HEK293 (cell line): Measurements from ENCODE around the gene SCLT1.

Experiments
- CTCF ChIA-PET: fragments of 350-600 bp; formaldehyde crosslinking; extraction: SDS; loops from one replicate; lab custom pipeline; 2021; ENCODE audit warnings: antibody characterized with exemption; lab: Yijun Ruan, JAX
- POLR2A ChIA-PET: fragments of 300-600 bp; formaldehyde crosslinking; extraction: SDS; loops from one replicate; lab custom pipeline; 2020; ENCODE audit warnings: antibody characterized with exemption, inconsistent platforms; lab: Yijun Ruan, JAX
- H3K27ac ChIP-seq: fragments of 200-500 bp; sonication (Bioruptor generic); 2 replicates; pipeline ENCODE4 v1.5.1; 2014; ENCODE audit warnings: low read depth, low read length, control low read depth, inconsistent platforms; ENCODE audit errors: extremely low read depth
- H3K36me3 ChIP-seq, 2 experiments: fragments of 200-500 bp in 1 of 2; sonication (Bioruptor generic) in 1 of 2; 1 replicate in 1 of 2; 2 replicates in 1 of 2; pipeline ENCODE4 v1.5.1; 2014 to 2017; ENCODE audit warnings: inconsistent platforms in 2 of 2, low read length in 2 of 2; ENCODE audit not compliant: control insufficient read depth in 2 of 2, insufficient read depth in 1 of 2
- H3K4me1 ChIP-seq: fragments of 200-500 bp; sonication (Bioruptor generic); 2 replicates; pipeline ENCODE4 v1.5.1; 2014; ENCODE audit warnings: mild to moderate bottlenecking, low read length, inconsistent platforms; ENCODE audit not compliant: control insufficient read depth, insufficient read depth
- H3K4me3 ChIP-seq: 2 replicates; pipeline ENCODE4 v1.5.1; 2011; ENCODE audit warnings: low read depth, mild to moderate bottlenecking, control low read depth, low read length, moderate library complexity
- H3K9me3 ChIP-seq: fragments of 200-500 bp; sonication (Bioruptor generic); 2 replicates; pipeline ENCODE4 v1.5.1; 2014; ENCODE audit warnings: low read depth, low read length, inconsistent platforms; ENCODE audit not compliant: control insufficient read depth, insufficient read depth
- GLIS2 ChIP-seq: fragments of 450-650 bp; formaldehyde crosslinking; IDR thresholded peaks from 2 replicates; pipeline ENCODE4 v1.5.1; 2016; ENCODE audit warnings: missing biosample characterization, missing genetic modification characterization
- HOXD13 ChIP-seq: sonication (generic); formaldehyde crosslinking; IDR thresholded peaks from 2 replicates; pipeline ENCODE4 v1.8.0; 2022; ENCODE audit warnings: missing genetic modification reagents, borderline replicate concordance
- MYNN ChIP-seq: fragments of 450-650 bp; formaldehyde crosslinking; IDR thresholded peaks from 2 replicates; pipeline ENCODE4 v1.5.1; 2016; ENCODE audit warnings: missing biosample characterization, missing genetic modification characterization, borderline replicate concordance
- OVOL3 ChIP-seq: fragments of 450-650 bp; formaldehyde crosslinking; IDR thresholded peaks from 2 replicates; pipeline ENCODE4 v1.5.1; 2016; ENCODE audit warnings: missing biosample characterization, missing genetic modification characterization
- RBAK ChIP-seq: fragments of 450-650 bp; formaldehyde crosslinking; IDR thresholded peaks from 2 replicates; pipeline ENCODE4 v1.5.1; 2016; ENCODE audit warnings: missing biosample characterization, missing genetic modification characterization
- ZBTB48 ChIP-seq: fragments of 450-650 bp; formaldehyde crosslinking; IDR thresholded peaks from 2 replicates; pipeline ENCODE4 v1.5.1; 2016; ENCODE audit warnings: missing biosample characterization, missing genetic modification characterization
- ZFHX2 ChIP-seq: fragments of 450-650 bp; formaldehyde crosslinking; conservative IDR thresholded peaks from 2 replicates; pipeline ENCODE4 v1.5.1; 2016; ENCODE audit warnings: missing biosample characterization, missing genetic modification characterization
- ZFP69B ChIP-seq: fragments of 450-650 bp; formaldehyde crosslinking; IDR thresholded peaks from 2 replicates; pipeline ENCODE4 v1.5.1; 2016; ENCODE audit warnings: missing biosample characterization, missing genetic modification characterization
- ZNF146 ChIP-seq: fragments of 450-650 bp; formaldehyde crosslinking; IDR thresholded peaks from 2 replicates; pipeline ENCODE4 v1.5.1; 2016; ENCODE audit warnings: missing biosample characterization, missing genetic modification characterization
- ZNF157 ChIP-seq: fragments of 450-650 bp; formaldehyde crosslinking; IDR thresholded peaks from 2 replicates; pipeline ENCODE4 v1.5.1; 2016; ENCODE audit warnings: missing biosample characterization, missing genetic modification characterization
- ZNF214 ChIP-seq: fragments of 450-650 bp; formaldehyde crosslinking; IDR thresholded peaks from 2 replicates; pipeline ENCODE4 v1.5.1; 2017; ENCODE audit warnings: missing biosample characterization, mild to moderate bottlenecking, missing genetic modification characterization, borderline replicate concordance
- ZNF24 ChIP-seq: fragments of 450-650 bp; formaldehyde crosslinking; IDR thresholded peaks from 2 replicates; pipeline ENCODE4 v1.5.1; 2016; ENCODE audit warnings: missing biosample characterization, missing genetic modification characterization
- ZNF248 ChIP-seq: fragments of 450-650 bp; formaldehyde crosslinking; IDR thresholded peaks from 2 replicates; pipeline ENCODE4 v1.5.1; 2017; ENCODE audit warnings: missing biosample characterization, missing genetic modification characterization
- ZNF423 ChIP-seq: fragments of 450-650 bp; formaldehyde crosslinking; IDR thresholded peaks from 2 replicates; pipeline ENCODE4 v1.5.1; 2016; ENCODE audit warnings: missing biosample characterization, missing genetic modification characterization
- ZNF473 ChIP-seq: fragments of 450-650 bp; formaldehyde crosslinking; IDR thresholded peaks from 2 replicates; pipeline ENCODE4 v1.5.1; 2017; ENCODE audit warnings: missing biosample characterization, missing genetic modification characterization
- ZNF624 ChIP-seq: fragments of 450-650 bp; formaldehyde crosslinking; IDR thresholded peaks from 2 replicates; pipeline ENCODE4 v1.5.1; 2017; ENCODE audit warnings: missing biosample characterization, missing genetic modification characterization
- ZNF677 ChIP-seq: fragments of 450-650 bp; IDR thresholded peaks from 2 replicates; pipeline ENCODE4 v1.5.0; 2018; ENCODE audit warnings: missing biosample characterization, mild to moderate bottlenecking, missing genetic modification characterization, moderate library complexity
- ZNF701 ChIP-seq: fragments of 450-650 bp; formaldehyde crosslinking; IDR thresholded peaks from 2 replicates; pipeline ENCODE4 v1.5.1; 2016; ENCODE audit warnings: missing biosample characterization, missing genetic modification characterization
- TF ChIP-seq, protein P1 (sequence below): fragments of 450-650 bp; formaldehyde crosslinking; IDR thresholded peaks from 2 replicates; pipeline ENCODE4 v1.5.0; 2017; ENCODE audit warnings: missing biosample characterization, missing genetic modification characterization, borderline replicate concordance
- TF ChIP-seq, protein P2 (sequence below): fragments of 450-650 bp; formaldehyde crosslinking; IDR thresholded peaks from 2 replicates; pipeline ENCODE4 v1.5.1; 2016; ENCODE audit warnings: missing biosample characterization, missing genetic modification characterization, low read depth
- TF ChIP-seq, protein P3 (sequence below): fragments of 450-650 bp; formaldehyde crosslinking; IDR thresholded peaks from 2 replicates; pipeline ENCODE4 v1.5.1; 2016; ENCODE audit warnings: missing biosample characterization, missing genetic modification characterization

Gene SCLT1

DNA sequence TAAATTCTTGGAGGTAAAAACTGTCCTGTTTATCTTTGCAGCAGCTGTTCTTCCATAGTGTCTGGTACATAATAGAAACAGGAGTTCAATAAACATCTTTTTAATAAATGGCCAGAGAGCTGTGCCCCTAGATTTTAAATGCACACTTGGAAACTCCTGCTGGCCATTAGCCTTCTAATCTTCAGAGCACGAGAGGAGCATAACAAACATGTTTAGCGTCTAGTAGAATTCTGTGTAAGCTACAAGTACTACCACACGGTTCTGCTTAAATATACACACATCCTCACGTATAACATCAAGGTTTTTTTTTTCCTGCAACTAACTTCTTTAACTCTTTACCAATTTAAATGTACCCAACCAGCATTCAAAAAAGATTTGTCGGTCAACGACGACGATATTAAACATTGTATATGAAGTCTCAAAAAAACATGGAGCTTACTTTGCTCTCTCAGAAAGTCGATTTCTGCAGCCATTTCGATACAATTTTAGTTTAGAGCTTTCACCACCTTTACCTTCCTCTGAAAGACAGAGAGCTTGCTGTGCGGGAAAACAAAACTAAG is 628 bp downstream of the SCLT1 start:
- TF ChIP-seq ZNF677 (tag by site-specific recombination) (no peak), ZNF157 (tag by site-specific recombination) (no peak), RBAK (tag by site-specific recombination) (no peak), ZNF701 (no peak), ZFP69B (no peak), ZNF473 (tag by site-specific recombination) (no peak)
- TF ChIP-seq, protein P1, sequence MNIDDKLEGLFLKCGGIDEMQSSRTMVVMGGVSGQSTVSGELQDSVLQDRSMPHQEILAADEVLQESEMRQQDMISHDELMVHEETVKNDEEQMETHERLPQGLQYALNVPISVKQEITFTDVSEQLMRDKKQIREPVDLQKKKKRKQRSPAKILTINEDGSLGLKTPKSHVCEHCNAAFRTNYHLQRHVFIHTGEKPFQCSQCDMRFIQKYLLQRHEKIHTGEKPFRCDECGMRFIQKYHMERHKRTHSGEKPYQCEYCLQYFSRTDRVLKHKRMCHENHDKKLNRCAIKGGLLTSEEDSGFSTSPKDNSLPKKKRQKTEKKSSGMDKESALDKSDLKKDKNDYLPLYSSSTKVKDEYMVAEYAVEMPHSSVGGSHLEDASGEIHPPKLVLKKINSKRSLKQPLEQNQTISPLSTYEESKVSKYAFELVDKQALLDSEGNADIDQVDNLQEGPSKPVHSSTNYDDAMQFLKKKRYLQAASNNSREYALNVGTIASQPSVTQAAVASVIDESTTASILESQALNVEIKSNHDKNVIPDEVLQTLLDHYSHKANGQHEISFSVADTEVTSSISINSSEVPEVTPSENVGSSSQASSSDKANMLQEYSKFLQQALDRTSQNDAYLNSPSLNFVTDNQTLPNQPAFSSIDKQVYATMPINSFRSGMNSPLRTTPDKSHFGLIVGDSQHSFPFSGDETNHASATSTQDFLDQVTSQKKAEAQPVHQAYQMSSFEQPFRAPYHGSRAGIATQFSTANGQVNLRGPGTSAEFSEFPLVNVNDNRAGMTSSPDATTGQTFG: no peak
- peak overlapping the region; percentile 88 for H3K4me3 ChIP-seq
- CTCF ChIA-PET: interaction anchor here (0.7 kb wide), 1 partner anchor 596 kb away, joined by 3 read pairs; no protein-coding TSS in a partner anchor
- peak overlapping the region; percentile 89 for H3K27ac ChIP-seq
- H3K36me3 ChIP-seq: no peaks in the 10 kb centered on the region
- no peaks in the 10 kb centered on the region for H3K4me1 ChIP-seq
- H3K9me3 ChIP-seq: no peaks in the 10 kb centered on the region
- POLR2A ChIA-PET: interaction anchor here (1.4 kb wide), 1 partner anchor 281 kb away, joined by 4 read pairs; no protein-coding TSS in a partner anchor

DNA sequence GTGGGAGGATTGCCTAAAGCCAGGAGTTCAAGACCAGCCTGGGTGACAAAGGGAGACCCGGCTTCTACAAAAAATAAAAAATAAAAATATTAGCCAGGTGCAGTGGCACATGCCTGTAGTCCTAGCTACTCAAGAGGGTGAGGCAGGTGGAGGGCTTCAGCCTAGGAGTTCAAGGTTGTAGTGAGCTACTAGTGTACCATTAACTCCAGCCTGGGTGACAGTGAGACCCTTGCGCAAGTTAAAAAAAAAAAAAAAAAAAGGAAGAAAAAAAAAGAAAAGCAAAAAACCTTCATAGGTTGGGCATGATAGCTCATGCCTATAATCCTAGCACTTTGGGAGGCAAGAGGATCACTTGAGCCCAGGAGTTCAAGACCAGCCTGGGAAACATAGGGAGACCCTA is 5.8 kb downstream of the SCLT1 start:
- CTCF ChIA-PET: no interaction called here
- H3K27ac ChIP-seq: no peak overlapping the region
- no peak overlapping the region for H3K4me3 ChIP-seq
- peaks cover 0 to 3% of the 10 kb centered on the region in 2 experiments; a peak in 1 of 3 replicates for H3K36me3 ChIP-seq
- TF ChIP-seq MYNN (no peak), ZNF214 (tag by site-specific recombination) (no peak), ZNF423 (tag by site-specific recombination) (no peak)
- TF ChIP-seq, protein P2, sequence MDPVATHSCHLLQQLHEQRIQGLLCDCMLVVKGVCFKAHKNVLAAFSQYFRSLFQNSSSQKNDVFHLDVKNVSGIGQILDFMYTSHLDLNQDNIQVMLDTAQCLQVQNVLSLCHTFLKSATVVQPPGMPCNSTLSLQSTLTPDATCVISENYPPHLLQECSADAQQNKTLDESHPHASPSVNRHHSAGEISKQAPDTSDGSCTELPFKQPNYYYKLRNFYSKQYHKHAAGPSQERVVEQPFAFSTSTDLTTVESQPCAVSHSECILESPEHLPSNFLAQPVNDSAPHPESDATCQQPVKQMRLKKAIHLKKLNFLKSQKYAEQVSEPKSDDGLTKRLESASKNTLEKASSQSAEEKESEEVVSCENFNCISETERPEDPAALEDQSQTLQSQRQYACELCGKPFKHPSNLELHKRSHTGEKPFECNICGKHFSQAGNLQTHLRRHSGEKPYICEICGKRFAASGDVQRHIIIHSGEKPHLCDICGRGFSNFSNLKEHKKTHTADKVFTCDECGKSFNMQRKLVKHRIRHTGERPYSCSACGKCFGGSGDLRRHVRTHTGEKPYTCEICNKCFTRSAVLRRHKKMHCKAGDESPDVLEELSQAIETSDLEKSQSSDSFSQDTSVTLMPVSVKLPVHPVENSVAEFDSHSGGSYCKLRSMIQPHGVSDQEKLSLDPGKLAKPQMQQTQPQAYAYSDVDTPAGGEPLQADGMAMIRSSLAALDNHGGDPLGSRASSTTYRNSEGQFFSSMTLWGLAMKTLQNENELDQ (tag by site-specific recombination): no peak
- TF ChIP-seq, protein P3, sequence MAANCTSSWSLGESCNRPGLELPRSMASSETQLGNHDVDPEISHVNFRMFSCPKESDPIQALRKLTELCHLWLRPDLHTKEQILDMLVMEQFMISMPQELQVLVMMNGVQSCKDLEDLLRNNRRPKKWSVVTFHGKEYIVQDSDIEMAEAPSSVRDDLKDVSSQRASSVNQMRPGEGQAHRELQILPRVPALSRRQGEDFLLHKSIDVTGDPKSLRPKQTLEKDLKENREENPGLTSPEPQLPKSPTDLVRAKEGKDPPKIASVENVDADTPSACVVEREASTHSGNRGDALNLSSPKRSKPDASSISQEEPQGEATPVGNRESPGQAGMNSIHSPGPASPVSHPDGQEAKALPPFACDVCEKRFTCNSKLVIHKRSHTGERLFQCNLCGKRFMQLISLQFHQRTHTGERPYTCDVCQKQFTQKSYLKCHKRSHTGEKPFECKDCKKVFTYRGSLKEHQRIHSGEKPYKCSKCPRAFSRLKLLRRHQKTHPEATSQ (tag by site-specific recombination): no peak
- no peaks in the 10 kb centered on the region for H3K9me3 ChIP-seq
- POLR2A ChIA-PET: interaction anchor here (0.7 kb wide), 1 partner anchor 84 kb away, joined by 3 read pairs; no protein-coding TSS in a partner anchor
- no peaks in the 10 kb centered on the region for H3K4me1 ChIP-seq

DNA sequence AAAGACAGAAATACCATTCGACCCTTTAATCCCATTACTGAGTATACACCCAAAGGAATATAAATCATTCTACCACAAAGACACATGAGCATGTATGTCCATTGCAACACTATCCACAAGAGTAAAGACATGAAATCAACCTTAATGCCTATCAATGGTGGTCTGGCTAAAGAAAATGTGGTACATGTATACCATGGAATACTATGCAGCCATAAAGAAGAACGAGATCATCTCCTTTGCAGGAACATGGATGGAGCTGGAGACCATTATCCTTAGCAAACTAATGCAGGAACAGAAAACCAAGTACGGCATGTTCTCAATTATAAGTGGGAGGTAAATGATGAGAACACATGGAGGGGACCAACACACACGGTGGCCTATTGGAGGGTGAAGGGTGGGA is 7.9 kb downstream of the SCLT1 start:
- no peak overlapping the region for H3K27ac ChIP-seq
- H3K36me3 ChIP-seq: peaks cover 0 to 14% of the 10 kb centered on the region in 2 experiments; a peak in 1 of 3 replicates
- CTCF ChIA-PET: no interaction called here
- TF ChIP-seq ZNF624 (tag by site-specific recombination) (no peak), OVOL3 (tag by site-specific recombination) (no peak), ZFHX2 (tag by site-specific recombination) (no peak), HOXD13 (CRISPR knock-in tag) (no peak), ZNF24 (no peak), ZNF146 (tag by site-specific recombination) (peak; percentile 77), ZNF248 (tag by site-specific recombination) (no peak), ZBTB48 (no peak), GLIS2 (no peak)
- TF ChIP-seq, all 188 proteins: peak for 1
- POLR2A ChIA-PET: no interaction called here
- Histone ChIP-seq H3K4me3 (no peak overlapping the region), H3K9me3 (no peaks in the 10 kb centered on the region), H3K4me1 (no peaks in the 10 kb centered on the region)
